GM19372 (cell line): Measurements from ENCODE around the gene PRR14L.
A peak's percentile ranks its signal among the peaks of the same experiment; 100 is the strongest.
"Not testable (repeated sequence)": the region's sequence is repeated elsewhere in the genome, so short reads cannot be mapped to it uniquely, and the experiment has no call there.

Experiments
- ATAC-seq: cut with Tn5 transposase; IDR thresholded peaks from one replicate; pipeline ENCODE4 v1.9.1; 2021; ENCODE audit warnings: mild to moderate bottlenecking, low read depth, moderate library complexity; ENCODE audit not compliant: unreplicated experiment

The PRR14L gene

DNA sequence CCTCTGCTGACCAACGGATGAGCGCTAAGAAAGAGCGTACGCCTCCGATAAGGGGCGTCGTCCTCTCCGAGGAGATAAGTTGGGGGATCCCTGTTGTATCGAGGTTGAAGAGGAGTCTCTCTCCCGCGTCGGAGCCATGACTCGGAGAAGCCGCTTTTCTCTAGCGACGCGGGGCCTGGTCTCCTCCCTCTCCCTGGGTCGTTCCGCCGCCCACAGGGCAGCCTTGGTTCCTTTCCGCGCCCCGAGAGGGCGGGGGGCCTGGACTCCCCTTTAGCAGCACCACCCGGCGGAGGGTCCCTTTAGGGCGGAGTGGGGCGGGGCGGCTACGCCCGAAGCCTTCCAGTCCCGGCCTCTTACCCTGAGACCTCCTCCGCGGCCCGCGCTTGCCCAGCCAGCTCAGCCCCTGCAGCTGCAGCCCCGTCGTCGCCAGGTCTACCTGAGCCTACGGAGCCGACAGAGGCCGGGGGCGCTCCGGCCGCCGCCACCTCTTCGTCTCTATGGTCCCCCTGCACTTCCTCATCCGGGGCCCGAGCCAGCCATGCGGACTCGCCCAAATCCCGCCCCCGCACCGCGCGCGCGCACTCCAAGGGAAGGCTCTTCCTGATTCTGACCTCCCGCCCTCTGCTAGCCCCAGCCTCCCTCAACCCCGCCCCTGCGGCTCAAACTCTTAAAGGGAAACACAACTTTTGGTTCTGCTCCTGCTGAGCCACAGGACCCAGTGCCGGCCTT lies at the start of gene PRR14L:
PRR14L (minus strand) TSS at position 497 of the 729 bp plus-strand sequence. CDS start 11,272 bp downstream, outside the sequence.
- peak; percentile 59 for ATAC-seq

DNA sequence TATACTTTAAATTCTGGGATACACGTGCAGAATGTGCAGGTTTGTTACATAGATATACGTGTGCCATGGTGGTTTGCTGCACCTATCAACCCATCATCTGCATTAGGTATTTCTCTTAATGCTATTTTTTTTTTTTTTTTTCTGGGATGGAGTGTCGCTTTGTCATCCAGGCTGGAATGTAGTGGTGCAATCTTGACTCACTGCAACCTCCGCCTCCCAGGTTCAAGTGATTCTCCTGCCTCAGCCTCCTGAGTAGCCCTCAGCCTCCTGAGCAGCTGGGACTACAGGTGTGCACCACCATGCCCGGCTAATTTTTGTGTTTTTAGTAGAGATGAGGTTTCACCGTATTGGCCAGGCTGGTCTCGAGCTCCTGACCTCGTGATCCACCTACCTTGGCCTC lies 49.4 kb upstream of the PRR14L start:
- not testable (repeated sequence) for ATAC-seq

DNA sequence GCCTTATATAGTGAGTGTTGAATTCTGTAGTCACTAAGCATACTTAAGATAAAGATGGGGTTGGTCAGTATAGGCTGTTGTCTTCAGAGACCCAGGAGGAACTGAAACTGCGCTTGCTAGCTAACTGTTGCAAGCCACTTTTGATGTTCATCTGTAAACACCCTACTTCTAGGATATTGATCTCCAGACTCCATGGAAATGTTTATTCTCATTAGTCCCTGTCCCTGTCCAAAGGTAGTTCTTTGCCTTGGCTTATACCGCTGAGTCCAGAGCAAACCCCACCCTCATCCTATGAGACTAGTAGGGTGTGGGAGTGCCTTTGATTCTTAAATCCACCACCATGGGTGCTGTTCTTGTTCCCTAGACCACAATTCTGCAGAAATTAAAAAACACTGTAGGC lies 40.3 kb upstream of the PRR14L start:
- no peak for ATAC-seq

DNA sequence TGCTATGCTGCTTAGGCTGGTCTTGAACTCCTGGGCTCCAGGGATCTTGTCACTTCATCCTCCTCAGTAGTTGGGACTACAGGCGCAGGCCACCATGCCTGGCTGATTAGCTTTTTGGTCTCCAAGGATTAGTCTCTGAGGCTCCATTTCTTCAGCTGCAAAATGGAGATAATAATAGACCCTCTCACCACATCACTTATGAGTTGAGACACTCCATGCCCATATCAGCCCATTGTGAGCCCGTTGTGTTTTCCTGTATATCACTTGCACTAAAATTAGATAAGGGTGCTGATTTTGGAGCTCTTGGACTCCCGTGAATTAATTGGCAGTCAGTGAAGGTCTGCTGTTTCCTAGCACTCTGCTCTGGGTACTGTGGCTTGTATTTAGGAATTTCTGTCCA lies 39.9 kb upstream of the PRR14L start:
- no peak for ATAC-seq

DNA sequence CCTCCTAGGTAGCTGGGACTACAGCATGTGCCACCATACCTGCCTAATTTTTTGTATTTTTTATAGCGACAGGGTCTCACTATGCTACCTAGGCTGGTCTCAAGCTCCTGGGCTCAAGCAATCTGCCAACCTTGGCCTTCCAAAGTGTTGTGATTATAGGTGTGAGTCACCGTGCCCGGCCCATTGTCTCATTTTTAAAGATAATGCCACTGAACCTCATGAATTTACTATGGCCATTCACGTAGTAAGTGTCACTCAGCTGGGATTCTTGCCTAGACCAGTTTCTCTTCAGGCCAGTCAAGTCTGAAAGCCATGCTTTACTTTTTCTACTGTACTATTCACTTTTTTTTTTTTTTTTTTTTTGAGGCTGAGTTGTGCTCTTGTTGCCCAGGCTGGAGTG lies 26.3 kb upstream of the PRR14L start:
- ATAC-seq = no peak

DNA sequence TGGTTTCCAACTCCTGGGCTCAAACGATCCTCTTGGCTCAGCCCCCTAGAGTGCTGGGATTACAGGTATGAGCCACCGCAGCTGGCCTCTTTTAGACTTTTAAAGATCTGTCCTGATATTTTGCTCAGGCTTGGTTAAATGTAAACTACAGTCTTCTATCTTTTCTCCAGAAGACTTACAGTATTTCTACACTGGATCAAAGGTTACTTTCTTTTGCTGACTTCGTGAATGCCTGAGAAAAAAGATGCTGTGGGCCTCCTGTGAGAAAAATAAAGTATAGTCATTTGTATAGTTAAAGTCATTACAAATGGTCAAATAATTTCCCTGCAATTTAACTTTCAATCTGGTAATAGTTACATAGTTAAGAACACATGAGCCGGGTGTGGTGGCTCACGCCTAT lies 23.5 kb upstream of the PRR14L start:
- no peak for ATAC-seq

DNA sequence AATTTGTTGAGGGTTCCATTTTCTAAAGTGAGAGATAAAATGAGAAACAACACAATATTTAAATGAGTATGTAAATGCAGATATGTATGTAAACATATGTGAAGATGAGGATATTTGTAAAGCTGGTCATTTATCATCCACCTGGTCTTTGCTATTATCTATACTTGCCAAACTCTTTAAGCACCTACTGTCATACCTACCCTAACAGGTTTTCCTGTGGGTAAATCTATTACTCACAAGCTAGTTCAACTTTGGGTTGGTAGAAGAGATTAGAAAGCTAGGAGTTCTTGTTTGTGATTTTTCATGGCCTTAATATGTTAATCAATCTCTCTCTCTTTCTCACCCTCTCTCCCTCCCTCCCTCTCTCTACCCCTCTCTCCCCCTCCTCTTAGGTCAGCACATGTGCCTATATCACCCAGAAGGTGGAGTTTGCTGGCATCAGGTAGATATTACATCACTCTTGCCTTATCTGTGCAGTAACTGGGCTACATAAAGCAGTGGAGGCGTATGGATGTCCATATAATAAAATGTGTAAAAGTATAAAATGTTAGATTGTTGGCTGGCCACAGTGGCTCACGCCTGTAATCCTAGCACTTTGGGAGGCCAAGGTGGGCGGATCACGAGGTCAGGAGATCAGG lies 18.6 kb upstream of the PRR14L start:
- ATAC-seq = no peak

DNA sequence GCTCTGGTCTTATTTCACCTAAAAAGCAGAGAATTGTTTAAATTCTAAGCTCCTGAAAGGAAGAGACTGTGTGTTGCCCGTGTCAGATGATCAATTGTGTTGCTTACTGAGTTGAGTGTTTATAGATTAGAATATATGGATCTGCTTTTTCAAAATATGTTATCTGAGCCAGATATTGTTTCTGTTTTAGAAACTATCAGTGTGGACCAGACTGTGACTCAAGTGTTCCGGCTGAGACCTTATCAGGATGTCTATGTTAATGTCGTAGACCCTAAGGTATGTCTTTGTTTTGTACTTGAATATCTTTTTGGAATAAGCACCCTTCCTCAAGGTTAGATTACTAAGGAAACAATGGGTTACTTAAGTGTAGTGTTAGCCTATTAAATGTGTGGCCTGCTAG lies 14.9 kb upstream of the PRR14L start:
- no peak for ATAC-seq

DNA sequence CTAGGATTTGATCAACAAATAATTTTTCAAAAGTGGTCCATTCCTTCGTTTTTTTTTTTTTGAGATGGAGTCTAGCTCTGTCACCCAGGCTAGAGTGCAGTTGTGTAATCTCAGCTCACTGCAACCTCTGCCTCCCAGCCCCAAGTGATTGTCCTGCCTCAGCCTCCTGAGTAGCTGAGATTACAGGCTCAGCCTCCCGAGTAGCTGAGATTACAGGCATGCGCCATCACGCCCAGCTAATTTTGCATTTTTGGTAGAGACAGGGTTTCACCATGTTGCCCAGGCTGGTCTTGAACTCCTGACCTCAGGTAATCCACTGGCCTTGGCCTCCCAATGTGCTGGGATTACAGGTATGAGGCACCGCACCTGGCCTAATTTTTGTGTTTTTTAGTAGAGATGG lies 8.9 kb upstream of the PRR14L start:
- ATAC-seq = not testable (repeated sequence)

DNA sequence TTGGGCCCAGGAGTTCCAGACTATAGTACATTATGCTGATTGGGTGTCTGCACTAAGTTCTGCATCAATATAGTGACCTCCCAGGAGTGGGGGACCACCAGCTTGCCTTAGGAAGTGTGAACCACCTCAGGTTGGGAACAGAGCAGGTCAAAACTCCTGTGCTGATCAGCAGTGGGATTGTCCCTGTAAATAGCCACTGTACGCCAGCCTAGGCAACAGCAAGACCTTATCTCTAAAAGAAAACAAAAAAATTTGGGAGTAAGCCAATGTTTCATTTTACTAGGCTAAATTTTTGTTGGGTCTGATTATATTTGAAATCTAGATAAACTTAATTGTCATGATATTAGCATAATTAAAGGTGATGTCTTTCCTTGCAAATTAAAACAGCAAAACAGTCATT lies 7.3 kb upstream of the PRR14L start:
- ATAC-seq = no peak

DNA sequence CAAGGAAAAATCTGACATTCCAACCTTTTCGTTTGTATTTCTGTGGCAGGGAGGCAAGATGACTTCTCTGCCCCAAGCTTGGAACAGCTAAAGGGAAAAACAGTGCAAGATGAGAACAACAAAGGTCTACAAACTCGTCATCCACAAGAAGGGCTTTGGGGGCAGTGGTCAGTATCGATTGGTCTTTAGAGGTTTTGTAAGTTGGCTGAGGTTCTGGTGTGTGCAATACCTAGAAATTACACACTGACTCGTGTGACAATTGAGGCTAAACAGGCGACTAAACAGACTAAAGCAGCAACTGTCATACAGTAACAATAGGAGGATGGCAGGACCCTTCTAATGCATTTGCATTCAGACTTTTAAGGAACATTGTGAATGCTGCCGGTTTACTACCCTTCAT lies 4.9 kb upstream of the PRR14L start:
- ATAC-seq = no peak

DNA sequence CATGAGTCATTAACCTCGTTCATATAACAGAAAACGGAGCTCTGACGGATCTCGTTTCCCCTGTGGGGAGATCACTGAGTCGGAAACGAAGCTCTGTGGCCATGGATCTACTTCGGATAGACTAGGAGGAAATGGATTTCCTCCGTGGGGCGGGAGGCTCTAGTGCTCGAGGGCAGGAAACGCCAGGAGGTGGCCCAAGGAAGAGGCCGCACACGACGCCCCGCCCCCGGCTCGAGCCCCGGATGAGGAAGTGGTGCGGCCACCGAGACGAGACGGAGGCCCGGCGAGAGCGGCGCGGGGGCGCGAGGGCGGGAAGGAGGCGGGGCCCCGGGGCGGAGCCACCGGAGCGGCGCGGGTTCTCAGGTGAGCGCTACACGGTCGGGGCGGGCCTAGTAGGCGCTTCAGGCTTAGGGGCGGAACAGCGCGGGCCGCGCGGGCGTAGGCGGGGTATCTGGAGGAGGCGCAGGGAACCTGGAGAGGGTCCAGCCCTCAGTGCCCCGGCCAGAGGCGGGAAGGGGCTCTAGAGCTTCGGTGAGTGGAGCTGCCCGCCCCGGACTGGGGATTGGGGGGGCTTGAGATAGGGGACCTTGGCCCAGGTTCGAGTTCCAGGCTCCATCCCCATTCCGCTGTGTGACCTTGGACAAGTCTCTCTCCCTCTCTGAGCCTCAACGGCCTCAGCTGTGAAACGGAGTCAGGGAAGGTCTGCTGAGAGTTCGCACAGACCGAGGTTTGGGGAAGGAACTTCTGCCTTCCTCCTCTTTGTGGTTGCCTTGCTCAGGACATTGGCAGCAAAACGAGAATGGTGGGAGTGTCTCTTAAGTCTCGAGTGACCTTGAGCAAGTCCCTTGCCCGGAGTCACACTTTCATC lies 3.9 kb upstream of the PRR14L start, which contains the start of gene DEPDC5:
DEPDC5 (plus strand) TSS at position 386 of the 868 bp plus-strand sequence. CDS start 903 bp downstream, outside the sequence.
- peak; percentile 72 for ATAC-seq

DNA sequence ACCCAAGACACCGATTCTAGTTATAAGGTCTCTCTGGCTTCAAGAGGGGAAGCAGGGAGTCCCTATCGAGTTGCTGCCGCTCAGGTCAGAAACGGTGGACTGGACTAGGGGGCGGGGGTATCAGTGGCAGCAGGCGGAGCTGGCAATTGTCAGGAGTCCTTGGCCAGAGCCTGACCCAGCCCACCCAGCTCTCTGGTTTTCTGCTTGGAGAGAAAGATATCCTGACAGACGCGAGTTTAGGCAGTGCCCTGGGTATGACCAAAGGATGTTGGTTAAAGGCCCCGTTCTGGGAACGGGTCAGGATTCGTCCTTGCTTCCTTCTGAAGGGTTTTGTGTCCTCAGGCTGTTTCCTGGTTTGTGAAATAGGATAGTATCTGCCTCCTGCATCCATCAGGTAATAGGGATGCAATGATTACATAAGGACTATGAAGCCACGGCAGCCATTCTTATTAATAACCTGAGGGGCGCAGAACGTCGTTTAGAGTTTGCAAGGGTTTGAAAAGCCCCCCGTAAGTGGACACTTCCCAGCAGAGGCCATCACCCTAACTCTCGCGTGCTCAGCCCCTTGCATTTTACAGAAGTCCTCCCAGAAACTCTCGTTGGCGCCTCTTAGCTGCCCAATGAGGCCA lies 3.2 kb upstream of the PRR14L start:
- peak; percentile 2 for ATAC-seq

DNA sequence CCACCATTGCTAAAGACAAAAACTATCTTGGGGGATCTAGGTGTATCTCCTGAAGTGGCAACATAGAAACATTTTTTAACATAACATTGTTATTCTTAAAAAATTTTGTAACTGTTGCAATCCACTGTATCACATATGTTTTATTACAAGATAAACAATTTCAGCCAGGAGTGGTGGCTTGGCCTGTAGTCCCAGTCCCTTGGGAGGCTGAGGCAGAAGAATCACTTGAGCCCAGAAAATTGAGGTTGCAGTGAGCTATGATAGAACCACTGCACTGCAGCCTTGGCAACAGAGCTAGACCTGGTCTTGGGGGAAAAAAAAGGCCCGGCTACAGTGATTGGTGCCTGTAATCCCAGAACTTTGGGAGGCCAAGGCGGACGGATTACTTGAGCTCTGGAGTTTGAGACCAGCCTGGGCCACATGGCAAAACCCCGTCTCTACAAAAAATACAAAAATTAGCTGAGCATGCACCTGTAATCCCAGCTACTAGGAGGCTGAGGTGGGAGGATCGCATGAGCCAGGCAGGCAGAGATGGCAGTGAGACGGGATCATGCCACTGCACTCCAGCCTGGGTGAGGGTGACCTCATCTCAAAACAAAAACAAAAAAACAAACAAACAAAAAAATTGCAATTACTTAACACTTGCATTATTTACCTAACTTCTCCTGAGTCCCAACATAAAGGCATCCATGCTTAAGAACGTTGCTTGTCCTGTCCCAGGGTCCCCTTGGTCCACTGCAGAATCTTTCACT lies 2.3 kb upstream of the PRR14L start:
- ATAC-seq = no peak

DNA sequence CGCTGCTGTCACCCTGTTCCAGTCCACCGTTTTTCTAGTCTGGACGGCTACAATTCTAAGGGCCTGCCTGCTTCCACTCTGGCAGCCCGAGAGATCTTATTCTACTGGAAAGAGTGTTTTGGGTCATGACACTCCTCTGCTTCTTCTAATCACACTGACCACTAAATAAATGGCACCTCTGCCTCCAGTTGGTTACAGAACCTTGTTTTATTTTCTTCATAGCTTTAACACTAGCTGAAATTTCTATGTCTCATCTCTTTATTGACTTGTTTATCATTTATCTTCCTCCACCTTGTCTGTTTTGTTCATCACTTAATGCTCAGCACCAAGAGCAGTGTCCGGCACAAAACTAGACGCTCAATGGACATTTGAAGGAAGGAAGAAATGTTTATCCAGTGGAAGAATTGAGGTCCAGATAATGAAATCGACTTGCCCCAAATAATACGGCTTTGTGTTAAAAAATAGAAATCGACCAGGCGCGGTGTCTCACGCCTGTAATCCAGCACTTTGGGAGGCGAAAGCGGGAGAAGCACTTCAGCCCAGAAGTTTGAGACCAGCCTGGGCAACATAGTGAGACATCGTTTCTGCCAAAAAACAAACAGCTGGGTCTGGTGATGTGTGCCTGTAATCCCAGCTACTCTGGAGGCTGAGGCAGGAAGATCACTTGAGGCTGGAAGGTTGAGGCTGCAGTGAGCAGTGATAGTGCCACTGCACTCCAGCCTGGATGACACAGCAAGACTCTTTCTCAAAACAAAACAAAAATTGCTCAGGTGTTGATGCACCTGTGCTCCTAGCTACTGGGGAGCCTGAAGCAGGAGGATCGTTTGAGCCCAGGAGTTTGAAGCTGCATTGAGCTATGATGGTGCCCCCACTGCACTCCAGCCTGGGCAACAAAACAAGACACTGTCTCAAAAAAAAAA lies 693 bp upstream of the PRR14L start:
- no peak for ATAC-seq

DNA sequence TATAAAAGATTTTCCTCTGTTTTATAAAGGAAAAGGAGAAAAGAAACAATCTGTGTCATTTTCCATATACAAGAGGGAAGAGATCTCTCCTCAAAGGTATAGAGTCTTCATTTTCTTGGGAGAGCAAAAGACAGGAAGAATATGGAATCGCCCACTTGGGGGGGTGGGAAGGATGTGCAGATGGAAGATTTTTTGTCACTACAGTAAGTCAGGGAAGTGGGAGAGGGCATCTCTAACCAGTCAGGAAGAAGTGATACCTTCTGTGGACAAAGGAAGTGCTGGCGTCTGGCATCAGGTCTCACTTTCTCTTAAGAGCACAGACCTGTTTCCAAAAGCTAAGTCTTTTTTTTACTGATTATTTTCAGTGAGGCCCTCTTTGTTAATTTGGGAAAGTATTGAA lies 1.4 kb downstream of the PRR14L start:
- no peak for ATAC-seq

DNA sequence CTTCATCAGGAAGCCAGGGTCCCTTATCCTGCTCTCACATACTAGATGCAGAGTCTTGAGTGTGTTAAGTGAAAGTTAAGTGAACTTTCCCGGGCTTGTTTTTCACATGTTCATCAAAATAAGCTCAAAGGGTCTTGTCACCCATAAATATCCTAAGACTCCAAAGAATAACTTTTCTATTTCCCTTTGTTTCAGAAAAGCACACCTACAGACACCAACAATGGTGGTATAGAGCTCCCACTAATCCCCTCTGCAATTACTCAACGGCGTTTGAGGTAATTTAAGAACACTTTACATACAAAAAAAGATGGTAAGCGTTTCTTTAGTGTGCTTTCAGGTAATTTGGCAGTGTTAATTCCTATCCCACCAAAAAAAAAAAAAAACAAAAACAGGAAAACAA lies 2.5 kb downstream of the PRR14L start:
- ATAC-seq = no peak

DNA sequence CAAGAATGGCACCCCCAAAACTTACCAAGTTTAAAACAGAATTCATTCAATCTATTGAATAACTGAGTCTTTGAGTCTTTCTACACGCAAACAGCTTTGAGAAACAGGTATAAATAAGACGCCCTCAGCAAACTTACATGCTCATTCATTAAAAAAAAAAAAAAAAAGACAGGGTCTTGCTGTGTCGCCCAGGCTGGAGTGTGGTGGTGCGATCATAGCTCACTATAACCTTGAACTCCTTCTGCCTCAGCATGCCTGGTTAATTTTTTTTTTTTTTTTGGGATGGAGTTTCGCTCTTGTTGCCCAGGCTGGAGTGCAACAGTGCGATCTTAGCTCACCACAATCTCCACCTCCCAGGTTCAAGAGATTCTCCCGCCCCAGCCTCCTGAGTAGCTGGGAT lies 6.1 kb downstream of the PRR14L start:
- ATAC-seq = no peak

DNA sequence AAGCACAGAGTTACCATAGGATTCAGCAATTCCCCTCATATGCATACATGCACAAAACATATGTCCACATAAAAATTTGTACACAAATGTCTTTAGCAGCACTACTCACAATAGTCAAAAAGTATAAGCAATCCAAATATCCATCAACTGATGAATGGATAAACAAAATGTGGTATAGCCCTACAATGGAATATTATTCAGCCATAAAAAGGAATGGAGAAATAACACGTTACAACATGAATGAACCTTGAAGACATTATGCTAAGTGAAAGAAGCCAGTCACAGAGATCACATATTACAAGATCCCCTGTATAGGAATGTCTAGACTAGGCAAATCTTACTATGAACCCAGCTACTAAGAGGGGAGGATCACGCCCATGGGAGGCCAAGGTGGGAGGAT lies 7.2 kb downstream of the PRR14L start:
- ATAC-seq = no peak
